Gastroesophageal sphincter (tissue), 3 donors: ENCODE results near the gene IGBP1.

Experiments used
- CTCF ChIP-seq, 4 experiments: fragments of 200-600 bp in 2 of 4; fragments of 450-650 bp in 2 of 4; sonication (generic) in 1 of 4; IDR thresholded peaks; one replicate each; pipeline ENCODE4 v1.5.1; 2017 to 2019; ENCODE audit warnings: antibody characterized with exemption in 4 of 4, mild to moderate bottlenecking in 2 of 4, moderate library complexity in 2 of 4
- EP300 ChIP-seq: sonication (generic); formaldehyde crosslinking; IDR thresholded peaks from one replicate; pipeline ENCODE4 v1.6.1; 2017; ENCODE audit warnings: antibody characterized with exemption, mild to moderate bottlenecking
- POLR2A ChIP-seq, 2 donors: fragments of 450-650 bp; IDR thresholded peaks; one replicate each; pipeline ENCODE4 v1.6.1; 2017; ENCODE audit warnings: antibody characterized with exemption in 2 of 2, mild to moderate bottlenecking in 2 of 2, moderate library complexity in 1 of 2
- POLR2AphosphoS5 ChIP-seq: sonication (generic); formaldehyde crosslinking; IDR thresholded peaks from one replicate; pipeline ENCODE4 v1.6.1; 2017; ENCODE audit warnings: antibody characterized with exemption

DNA sequence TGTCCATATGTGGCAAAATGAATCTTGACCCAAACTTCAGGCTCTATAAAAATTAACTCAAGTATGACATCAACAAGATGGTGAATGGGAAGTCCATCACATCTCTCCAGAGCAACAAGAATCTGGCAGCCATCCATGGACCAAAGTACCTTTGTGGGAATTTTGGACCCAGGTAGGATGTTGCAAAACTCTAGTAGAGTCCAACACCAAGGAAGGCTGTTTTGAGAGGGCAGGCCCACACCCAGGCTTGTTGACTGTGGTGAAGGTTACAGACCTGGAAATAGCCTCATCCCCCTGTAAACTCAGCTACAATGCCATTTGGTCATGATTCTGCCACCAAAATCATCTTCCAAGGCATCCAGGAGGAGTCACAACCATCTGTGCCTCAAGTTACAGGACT is 57.0 kb downstream of the IGBP1 start:
- TF ChIP-seq CTCF (IDR thresholded peaks at IDR 0.05): no peak
- no peak for TF ChIP-seq EP300
- no peak for TF ChIP-seq POLR2A (IDR thresholded peaks at IDR 0.05)
- no peak for TF ChIP-seq POLR2AphosphoS5
